Caco-2 (cell line): ENCODE results near the gene TMC1. TPM values are rescaled to one million over a fixed set of nuclear protein-coding genes. Genes with fewer than 3 reads are reported as not detected.
A peak's percentile ranks its signal among the peaks of the same experiment; 100 is the strongest.

Source experiments
- BruUV-seq: library from RNA; stranded (reverse); fragments of 400-500 nt; replicated peaks from 2 replicates; lab custom pipeline; 2021; lab: Mats Ljungman, UMichigan
- CTCF ChIA-PET: fragments of 300-600 bp; sonication (Branson Sonifier 250); formaldehyde crosslinking; loops from one replicate; lab custom pipeline; 2022; ENCODE audit warnings: antibody characterized with exemption; lab: Charles Lee
- POLR2A ChIA-PET: fragments of 300-600 bp; sonication (Branson Sonifier 250); formaldehyde crosslinking; loops from one replicate; lab custom pipeline; 2022; ENCODE audit warnings: antibody characterized with exemption; lab: Charles Lee
- DNase-seq, 2 experiments: peaks; one replicate each; pipeline versions ENCODE4 v3.0.0 to v3.0.0-alpha.2; 2020 to 2022
- H3K27me3 ChIP-seq: replicated peaks from 2 replicates; pipeline ENCODE4 v1.6.0; 2011; ENCODE audit warnings: low read length; ENCODE audit not compliant: control insufficient read depth, insufficient read depth
- H3K36me3 ChIP-seq: 2 replicates; pipeline ENCODE4 v1.5.1; 2011; ENCODE audit warnings: low read length; ENCODE audit not compliant: control insufficient read depth, insufficient read depth
- H3K4me1 ChIP-seq: fragments of 250-450 bp; sonication (Bioruptor Pico); 2 replicates; pipeline ENCODE4 v1.5.1; 2020; ENCODE audit warnings: mild to moderate bottlenecking
- H3K4me3 ChIP-seq: 2 replicates; pipeline ENCODE4 v1.5.1; 2011; ENCODE audit warnings: low read depth, mild to moderate bottlenecking, control low read depth, low read length
- H3K9me3 ChIP-seq: fragments of 250-450 bp; sonication (Bioruptor Pico); 2 replicates; pipeline ENCODE4 v1.5.1; 2020; ENCODE audit warnings: mild to moderate bottlenecking, moderate library complexity
- H3K27ac Mint-ChIP-seq: one replicate; pipeline ENCODE4 v1.8.0; 2022; ENCODE audit warnings: mixed read lengths; ENCODE audit not compliant: unreplicated experiment
- H3K27me3 Mint-ChIP-seq: one replicate; pipeline ENCODE4 v1.8.0; 2022; ENCODE audit warnings: mixed read lengths; ENCODE audit not compliant: insufficient read depth, unreplicated experiment
- H3K36me3 Mint-ChIP-seq: one replicate; pipeline ENCODE4 v1.8.0; 2022; ENCODE audit warnings: mild to moderate bottlenecking, mixed read lengths; ENCODE audit not compliant: insufficient read depth, unreplicated experiment
- H3K4me1 Mint-ChIP-seq: one replicate; pipeline ENCODE4 v1.8.0; 2022; ENCODE audit warnings: low read depth, mixed read lengths; ENCODE audit not compliant: unreplicated experiment
- H3K4me3 Mint-ChIP-seq: one replicate; pipeline ENCODE4 v1.8.0; 2022; ENCODE audit warnings: mild to moderate bottlenecking, moderate library complexity, mixed read lengths; ENCODE audit not compliant: unreplicated experiment
- H3K9me3 Mint-ChIP-seq: one replicate; pipeline ENCODE4 v1.8.0; 2022; ENCODE audit warnings: mixed read lengths; ENCODE audit not compliant: unreplicated experiment
- CTCF ChIP-seq, 2 experiments: fragments of 200-600 bp in 1 of 2; IDR thresholded peaks; 1 replicate in 1 of 2; 2 replicates in 1 of 2; pipeline versions ENCODE4 v1.5.1 to v1.8.0; 2011 to 2022; ENCODE audit warnings: antibody characterized with exemption in 1 of 2, control low read depth in 1 of 2, inconsistent platforms in 1 of 2, low read depth in 1 of 2, low read length in 1 of 2, mild to moderate bottlenecking in 1 of 2, moderate library complexity in 1 of 2; ENCODE audit not compliant: insufficient read depth in 1 of 2, severe bottlenecking in 1 of 2, unreplicated experiment in 1 of 2
- intact Hi-C: fragments of 100-400 bp; cut with micrococcal nuclease; formaldehyde crosslinking; loops from one replicate; pipeline ENCODE4 v1.10.0; 2022; ENCODE audit not compliant: unreplicated experiment
- total RNA-seq: library from RNA; stranded (reverse); gene quantifications from 2 replicates; pipeline ENCODE4 v1.2.3, GENCODE V29; 2022

TMC1 gene
- total RNA-seq, 1 experiment from 2014 or later: not detected

- POLR2A ChIA-PET: no interaction called here
- Mint-ChIP-seq H3K4me1 (no peaks in the 10 kb centered on the region), H3K27ac (no peak overlapping the region), H3K9me3 (no peaks in the 10 kb centered on the region), H3K4me3 (no peak overlapping the region), H3K36me3 (no peaks in the 10 kb centered on the region), H3K27me3 (no peaks in the 10 kb centered on the region)
- peak in 1 of 2 experiments; percentile 3 for TF ChIP-seq CTCF (IDR thresholded peaks at IDR 0.05; ENCODE audit: insufficient read depth in 1 of 2, low read depth in 1 of 2, low read length in 1 of 2, severe bottlenecking in 1 of 2, unreplicated experiment in 1 of 2)
- intact Hi-C loops: no loop called here
- H3K36me3 ChIP-seq: no peaks in the 10 kb centered on the region
- no TSS peak for BruUV-seq
- H3K4me1 ChIP-seq: no peaks in the 10 kb centered on the region
- H3K4me3 ChIP-seq: no peak overlapping the region
- peak in 1 of 2 experiments; percentile 0 for DNase-seq
- H3K9me3 ChIP-seq: no peaks in the 10 kb centered on the region
- H3K27me3 ChIP-seq: no peaks in the 10 kb centered on the region
- CTCF ChIA-PET: interaction anchor here (0.6 kb wide), 1 partner anchor 14 kb away, joined by 3 read pairs; no protein-coding TSS in a partner anchor
Observed at GRCh38 chr9:72807765-72808445, 286.5 kb downstream of the TMC1 start.

DNA sequence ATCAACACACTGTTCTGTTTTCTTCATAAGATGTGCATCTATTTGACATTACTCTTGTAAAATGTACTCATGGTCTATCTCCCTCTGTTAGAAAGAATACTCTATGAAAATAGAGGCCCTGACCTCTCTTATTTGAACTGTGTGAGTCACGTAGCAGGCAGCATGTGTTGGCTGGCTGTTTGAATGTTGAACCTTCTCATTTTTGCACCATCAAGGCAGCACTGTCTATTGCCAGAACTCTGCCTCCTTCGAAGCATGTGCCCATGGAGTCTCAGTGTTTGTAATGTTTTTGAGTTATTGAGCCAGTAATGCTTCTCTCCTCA lies 287.0 kb downstream of the TMC1 start:
- no TSS peak for BruUV-seq
- H3K27me3 ChIP-seq: no peaks in the 10 kb centered on the region
- Mint-ChIP-seq H3K9me3 (no peaks in the 10 kb centered on the region), H3K27me3 (no peaks in the 10 kb centered on the region), H3K36me3 (no peaks in the 10 kb centered on the region), H3K4me1 (no peaks in the 10 kb centered on the region), H3K27ac (no peak overlapping the region), H3K4me3 (no peak overlapping the region)
- no peak for DNase-seq
- H3K4me1 ChIP-seq: no peaks in the 10 kb centered on the region
- ChIA-PET CTCF (no interaction called here), POLR2A (no interaction called here)
- H3K9me3 ChIP-seq: no peaks in the 10 kb centered on the region
- intact Hi-C loops: no loop called here
- TF ChIP-seq CTCF (IDR thresholded peaks at IDR 0.05; ENCODE audit: insufficient read depth in 1 of 2, low read depth in 1 of 2, low read length in 1 of 2, severe bottlenecking in 1 of 2, unreplicated experiment in 1 of 2): no peak
- H3K36me3 ChIP-seq: no peaks in the 10 kb centered on the region
- no peak overlapping the region for H3K4me3 ChIP-seq

- H3K36me3 Mint-ChIP-seq: no peaks in the 10 kb centered on the region
- no peak overlapping the region for H3K4me3 Mint-ChIP-seq
- Histone ChIP-seq H3K4me3 (no peak overlapping the region), H3K4me1 (no peaks in the 10 kb centered on the region), H3K36me3 (no peaks in the 10 kb centered on the region), H3K27me3 (no peaks in the 10 kb centered on the region), H3K9me3 (no peaks in the 10 kb centered on the region)
- no TSS peak for BruUV-seq
- DNase-seq: no peak
- H3K4me1 Mint-ChIP-seq: no peaks in the 10 kb centered on the region
- no peak for TF ChIP-seq CTCF (IDR thresholded peaks at IDR 0.05; ENCODE audit: insufficient read depth in 1 of 2, low read depth in 1 of 2, low read length in 1 of 2, severe bottlenecking in 1 of 2, unreplicated experiment in 1 of 2)
- POLR2A ChIA-PET: no interaction called here
- H3K27me3 Mint-ChIP-seq: no peaks in the 10 kb centered on the region
- no peak overlapping the region for H3K27ac Mint-ChIP-seq
- intact Hi-C loops: no loop called here
- no peaks in the 10 kb centered on the region for H3K9me3 Mint-ChIP-seq
- CTCF ChIA-PET: no interaction called here
Observed at GRCh38 chr9:72809586-72809985, 288.2 kb downstream of the TMC1 start.
